Measurements from ENCODE around the gene CNTNAP2. TPM values are rescaled to one million over a fixed set of nuclear protein-coding genes. Genes with fewer than 3 reads are reported as not detected.

CNTNAP2 gene
- total and polyA plus RNA-seq, 2 of the 8 experiments (the other 6 are each of a cell fraction or from before 2014, with no cell fraction given) = 27.9 to 71.0 TPM

- Histone ChIP-seq H2BK120ac (replicated peaks; ENCODE audit: low read depth, low read length) (no peak overlapping the region), H4K91ac (replicated peaks; ENCODE audit: insufficient read length, low read length) (no peak overlapping the region), H3K27me3 (replicated peaks in 1 of 4; ENCODE audit: control insufficient read depth in 3 of 4, extremely low read depth in 1 of 4, insufficient read depth in 3 of 4, low read length in 3 of 4) (no peaks in the 10 kb centered on the region), H3K4me2 (ENCODE audit: insufficient read depth in 1 of 2, low read depth in 2 of 2, low read length in 2 of 2) (no peak overlapping the region), H4K8ac (ENCODE audit: extremely low read depth, insufficient read depth, low read length) (no peak overlapping the region), H3K23ac (ENCODE audit: insufficient read length) (no peak overlapping the region), H3K18ac (ENCODE audit: extremely low read depth, low read length) (no peak overlapping the region), H4K20me1 (replicated peaks in 1 of 2; ENCODE audit: control insufficient read depth in 1 of 2, insufficient read depth in 2 of 2, low read length in 2 of 2) (no peaks in the 10 kb centered on the region), H2BK20ac (ENCODE audit: low read length) (no peak overlapping the region), H2BK15ac (ENCODE audit: low read length) (no peak overlapping the region), H3K14ac (ENCODE audit: insufficient read length) (no peak overlapping the region), H3K23me2 (ENCODE audit: low read depth, low read length) (no peaks in the 10 kb centered on the region), H3K9ac (replicated peaks in 1 of 4; ENCODE audit: extremely low read depth in 1 of 4, low read depth in 3 of 4, low read length in 3 of 4) (no peak overlapping the region), H3K36me3 (ENCODE audit: control insufficient read depth in 2 of 4, insufficient read depth in 4 of 4, low read length in 3 of 4) (no peaks in the 10 kb centered on the region), H2AK5ac (ENCODE audit: low read depth, low read length) (no peak overlapping the region), H3K4me1 (replicated peaks in 1 of 4; ENCODE audit: control insufficient read depth in 3 of 4, insufficient read depth in 4 of 4, low read length in 3 of 4) (no peaks in the 10 kb centered on the region; a peak in 1 of 7 replicates), H2AFZ (ENCODE audit: low read length) (no peak overlapping the region; the same call in 1 of the 2 replicates), H3K27ac (ENCODE audit: low read depth, low read length) (no peak overlapping the region), H2BK5ac (ENCODE audit: low read depth, low read length) (no peak overlapping the region), H3K4me3 (ENCODE audit: extremely low read depth in 1 of 4, insufficient read depth in 2 of 4, low read depth in 3 of 4, low read length in 4 of 4) (no peak overlapping the region), H3K79me1 (ENCODE audit: low read depth, low read length) (no peaks in the 10 kb centered on the region), H3K9me3 (ENCODE audit: insufficient read depth in 2 of 2, low read depth in 1 of 2, low read length in 1 of 2) (no peaks in the 10 kb centered on the region), H3K56ac (replicated peaks; ENCODE audit: insufficient read length, low read depth, low read length) (no peak overlapping the region), H3K79me2 (ENCODE audit: control insufficient read depth in 1 of 2, insufficient read depth in 2 of 2, low read length in 2 of 2) (no peaks in the 10 kb centered on the region), H3K4ac (replicated peaks; ENCODE audit: insufficient read length, low read depth, low read length) (no peak overlapping the region), H2BK12ac (ENCODE audit: low read depth, low read length) (no peak overlapping the region), H4K5ac (ENCODE audit: insufficient read length, low read depth, low read length) (no peak overlapping the region)
- CTCF ChIA-PET (ENCODE audit: partially characterized antibody) = no interaction called here
- FAIRE-seq = no peak
- WGBS, 2 experiments (ENCODE audit: extremely low coverage in 1 of 2, insufficient coverage in 1 of 2, insufficient read length in 1 of 2, insufficient replicate concordance in 2 of 2, low coverage in 1 of 2, low lambda C conversion rate in 2 of 2, missing lambda C conversion rate in 1 of 2) = 86% methylated on average over 6 of the region's 6 CpGs; no CpG with 5 or more reads in 1 of the 2 experiments
- POLR2A ChIA-PET (ENCODE audit: partially characterized antibody) = no interaction called here
- no peak for DNase-seq (ENCODE audit: low read depth in 1 of 2, low spot score in 2 of 2)
- TF ChIP-seq EP300 (IDR thresholded peaks at IDR 0.05; ENCODE audit: borderline replicate concordance in 1 of 2, low read depth in 2 of 2, low read length in 2 of 2) (no peak), SIN3A (conservative IDR thresholded peaks at IDR 0.05 in 1 of 2, IDR thresholded peaks at IDR 0.05 in 1 of 2; ENCODE audit: low read depth in 1 of 2, low read length in 2 of 2) (no peak), SIRT6 (IDR thresholded peaks at IDR 0.05; ENCODE audit: low read length) (no peak), POU5F1 (IDR thresholded peaks at IDR 0.05; ENCODE audit: low read depth, low read length) (no peak), FOSL1 (IDR thresholded peaks at IDR 0.05; ENCODE audit: insufficient read depth, low read depth, low read length) (no peak), BACH1 (IDR thresholded peaks at IDR 0.05; ENCODE audit: low read length) (no peak), RXRA (IDR thresholded peaks at IDR 0.05; ENCODE audit: insufficient read depth, low read depth, low read length) (no peak), KDM5A (IDR thresholded peaks at IDR 0.05; ENCODE audit: low read length) (no peak), TAF7 (optimal IDR thresholded peaks at IDR 0.05; ENCODE audit: borderline replicate concordance, low read depth, low read length) (no peak), SP2 (IDR thresholded peaks at IDR 0.05; ENCODE audit: low read length) (no peak), SP1 (IDR thresholded peaks at IDR 0.05; ENCODE audit: low read depth, low read length) (no peak), YY1 (IDR thresholded peaks at IDR 0.05; ENCODE audit: low read depth, low read length) (no peak), NRF1 (IDR thresholded peaks at IDR 0.05; ENCODE audit: low read depth, low read length) (no peak), BCL11A (IDR thresholded peaks at IDR 0.05; ENCODE audit: low read depth in 2 of 2, low read length in 2 of 2) (no peak), SP4 (IDR thresholded peaks at IDR 0.05; ENCODE audit: low read length) (no peak), CREB1 (IDR thresholded peaks at IDR 0.05) (no peak), PHF8 (conservative IDR thresholded peaks at IDR 0.05; ENCODE audit: low read depth, low read length) (no peak)
These were observed 2319.1 kb downstream of the CNTNAP2 start for GRCh38 chr7:148435715-148436114.
